Stimulated activated naive CD8-positive, alpha-beta T cell treated with anti-CD3 and anti-CD28 coated beads, Interleukin-15, Interleukin-2, amounts not matched to agents 100 U/mL and 50 U/mL, for 24 hours (primary cell): Measurements from ENCODE around the gene PCLO.
"Not testable (repeated sequence)": the region's sequence is repeated elsewhere in the genome, so short reads cannot be mapped to it uniquely, and the experiment has no call there.

Experiments used
- ATAC-seq: fragments of 150-1000 bp; cut with Tn5 transposase; one replicate; pipeline ENCODE4 v1.10.0; 2021
- DNase-seq: peaks from one replicate; pipeline ENCODE4 v3.0.0; 2021

Gene PCLO

GRCh38 chr7:82964150-82964882 is 198.4 kb downstream of the PCLO start:
- ATAC-seq = no peak
- DNase-seq = no peak

GRCh38 chr7:82961240-82961639 is 201.4 kb downstream of the PCLO start:
- ATAC-seq = no peak
- no peak for DNase-seq

- DNase-seq (no peak), ATAC-seq (no peak)
Observed at GRCh38 chr7:82959528-82959927, 203.2 kb downstream of the PCLO start.

GRCh38 chr7:82957521-82957920 is 205.2 kb downstream of the PCLO start:
- DNase-seq = no peak

GRCh38 chr7:82953324-82954027 is 209.2 kb downstream of the PCLO start:
- ATAC-seq = no peak
- no peak for DNase-seq

More at GRCh38 chr7:82957521-82957920, 205.2 kb downstream of the PCLO start:
- no peak for ATAC-seq

GRCh38 chr7:82950436-82950835 is 212.2 kb downstream of the PCLO start:
- ATAC-seq (no peak), DNase-seq (no peak)

- no peak for DNase-seq
- ATAC-seq = no peak
Observed at GRCh38 chr7:82945480-82945879, 217.2 kb downstream of the PCLO start.

- DNase-seq (no peak), ATAC-seq (no peak)
Observed at GRCh38 chr7:82945056-82945455, 217.6 kb downstream of the PCLO start.

- DNase-seq (no peak), ATAC-seq (no peak)
Observed at GRCh38 chr7:82932516-82932915, 230.2 kb downstream of the PCLO start.

GRCh38 chr7:82926477-82926876 is 236.2 kb downstream of the PCLO start:
- no peak for ATAC-seq

GRCh38 chr7:82925331-82925730 is 237.4 kb downstream of the PCLO start:
- ATAC-seq (no peak), DNase-seq (no peak)

More at GRCh38 chr7:82926477-82926876, 236.2 kb downstream of the PCLO start:
- DNase-seq = no peak

GRCh38 chr7:82906502-82906901 is 256.2 kb downstream of the PCLO start:
- DNase-seq = no peak
- no peak for ATAC-seq

GRCh38 chr7:82904871-82905270 is 257.8 kb downstream of the PCLO start:
- ATAC-seq = no peak

GRCh38 chr7:82901098-82901497 is 261.6 kb downstream of the PCLO start:
- DNase-seq = not testable (repeated sequence)

More at GRCh38 chr7:82904871-82905270, 257.8 kb downstream of the PCLO start:
- no peak for DNase-seq

GRCh38 chr7:82897500-82897899 is 265.2 kb downstream of the PCLO start:
- no peak for DNase-seq
- no peak for ATAC-seq

More at GRCh38 chr7:82901098-82901497, 261.6 kb downstream of the PCLO start:
- ATAC-seq = not testable (repeated sequence)

GRCh38 chr7:82894341-82894740 is 268.3 kb downstream of the PCLO start:
- not testable (repeated sequence) for ATAC-seq, DNase-seq

GRCh38 chr7:82886324-82886723 is 276.4 kb downstream of the PCLO start:
- no peak for ATAC-seq
- no peak for DNase-seq

- ATAC-seq = no peak
Observed at GRCh38 chr7:82865856-82866255, 296.8 kb downstream of the PCLO start.

GRCh38 chr7:82859106-82859850 is 303.4 kb downstream of the PCLO start:
- no peak for DNase-seq
- ATAC-seq = no peak

More at GRCh38 chr7:82865856-82866255, 296.8 kb downstream of the PCLO start:
- no peak for DNase-seq

- ATAC-seq (no peak), DNase-seq (no peak)
Observed at GRCh38 chr7:82851121-82851520, 311.6 kb downstream of the PCLO start.

GRCh38 chr7:82841828-82842227 is 320.9 kb downstream of the PCLO start:
- no peak for ATAC-seq

GRCh38 chr7:82840061-82840460 is 322.6 kb downstream of the PCLO start:
- ATAC-seq (no peak), DNase-seq (no peak)

More at GRCh38 chr7:82841828-82842227, 320.9 kb downstream of the PCLO start:
- no peak for DNase-seq

GRCh38 chr7:82839555-82839954 is 323.1 kb downstream of the PCLO start:
- no peak for DNase-seq
- no peak for ATAC-seq
